ENCODE measurements around the gene CNTN6.

- TF ChIP-seq CTCF (IDR thresholded peaks at IDR 0.05; ENCODE audit: low read depth, low read length, poor library complexity, severe bottlenecking) (no peak), EZH2phosphoT487 (IDR thresholded peaks at IDR 0.05; ENCODE audit: borderline replicate concordance, low read length) (no peak)
Measured at GRCh38 chr3:1171320-1171719, 78.5 kb downstream of the CNTN6 start.
